GM12874 (cell line): ENCODE results near the gene PDGFB.

Experiments
- TF ChIP-seq, protein P1 (sequence below): IDR thresholded peaks from 2 replicates; pipeline ENCODE4 v1.5.1; 2011; ENCODE audit warnings: low read depth, mild to moderate bottlenecking, control low read depth, low read length, moderate library complexity; ENCODE audit not compliant: insufficient read depth

The PDGFB gene

DNA sequence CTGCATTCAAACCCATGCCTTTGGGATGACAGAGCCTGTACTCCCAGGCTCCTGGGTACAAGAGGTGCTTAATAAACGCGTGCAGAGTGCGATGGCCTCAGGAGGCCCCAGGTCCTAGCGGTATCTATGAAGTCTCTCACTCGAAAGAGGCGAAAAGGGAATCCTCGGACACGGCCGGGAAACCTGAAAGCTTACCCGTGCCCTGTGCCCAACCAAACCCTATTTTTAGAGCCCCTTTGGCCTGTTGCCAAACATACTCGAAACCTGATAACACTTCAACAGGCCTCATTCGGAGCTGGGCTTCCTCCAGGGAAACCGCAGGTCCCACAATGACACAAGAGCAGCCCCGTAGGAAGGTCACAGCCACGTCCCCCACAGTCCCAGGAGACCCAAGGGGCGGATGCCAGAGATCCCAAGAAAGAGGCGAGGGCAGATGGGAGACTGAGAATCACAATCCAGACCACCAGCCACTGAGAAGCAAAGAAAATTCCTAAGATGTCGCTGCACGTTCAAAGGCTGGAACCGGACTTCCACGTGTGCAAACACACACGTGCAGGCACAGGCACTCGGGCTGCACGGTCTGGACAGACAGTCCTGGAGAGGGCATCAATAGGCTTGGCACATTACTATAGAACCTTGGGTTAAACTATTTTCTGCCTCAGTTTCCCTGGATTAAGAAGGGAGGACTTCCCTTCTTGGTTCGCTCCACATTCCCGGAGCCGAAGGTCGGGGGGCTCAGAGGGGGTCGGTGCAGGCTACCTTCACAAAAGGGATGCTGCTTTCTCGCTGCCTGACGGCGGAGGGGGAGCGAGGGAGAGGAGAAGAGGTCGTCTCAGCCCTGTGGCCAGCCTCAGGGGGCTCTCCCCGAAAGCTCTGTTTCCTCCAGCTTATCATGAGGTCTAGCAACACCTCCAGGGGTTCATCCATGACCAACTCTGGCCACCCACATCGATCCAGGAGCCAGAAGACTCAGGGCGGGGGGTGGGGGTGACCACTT lies 8.2 kb downstream of the PDGFB start:
- TF ChIP-seq, protein P1, sequence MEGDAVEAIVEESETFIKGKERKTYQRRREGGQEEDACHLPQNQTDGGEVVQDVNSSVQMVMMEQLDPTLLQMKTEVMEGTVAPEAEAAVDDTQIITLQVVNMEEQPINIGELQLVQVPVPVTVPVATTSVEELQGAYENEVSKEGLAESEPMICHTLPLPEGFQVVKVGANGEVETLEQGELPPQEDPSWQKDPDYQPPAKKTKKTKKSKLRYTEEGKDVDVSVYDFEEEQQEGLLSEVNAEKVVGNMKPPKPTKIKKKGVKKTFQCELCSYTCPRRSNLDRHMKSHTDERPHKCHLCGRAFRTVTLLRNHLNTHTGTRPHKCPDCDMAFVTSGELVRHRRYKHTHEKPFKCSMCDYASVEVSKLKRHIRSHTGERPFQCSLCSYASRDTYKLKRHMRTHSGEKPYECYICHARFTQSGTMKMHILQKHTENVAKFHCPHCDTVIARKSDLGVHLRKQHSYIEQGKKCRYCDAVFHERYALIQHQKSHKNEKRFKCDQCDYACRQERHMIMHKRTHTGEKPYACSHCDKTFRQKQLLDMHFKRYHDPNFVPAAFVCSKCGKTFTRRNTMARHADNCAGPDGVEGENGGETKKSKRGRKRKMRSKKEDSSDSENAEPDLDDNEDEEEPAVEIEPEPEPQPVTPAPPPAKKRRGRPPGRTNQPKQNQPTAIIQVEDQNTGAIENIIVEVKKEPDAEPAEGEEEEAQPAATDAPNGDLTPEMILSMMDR = no peak

DNA sequence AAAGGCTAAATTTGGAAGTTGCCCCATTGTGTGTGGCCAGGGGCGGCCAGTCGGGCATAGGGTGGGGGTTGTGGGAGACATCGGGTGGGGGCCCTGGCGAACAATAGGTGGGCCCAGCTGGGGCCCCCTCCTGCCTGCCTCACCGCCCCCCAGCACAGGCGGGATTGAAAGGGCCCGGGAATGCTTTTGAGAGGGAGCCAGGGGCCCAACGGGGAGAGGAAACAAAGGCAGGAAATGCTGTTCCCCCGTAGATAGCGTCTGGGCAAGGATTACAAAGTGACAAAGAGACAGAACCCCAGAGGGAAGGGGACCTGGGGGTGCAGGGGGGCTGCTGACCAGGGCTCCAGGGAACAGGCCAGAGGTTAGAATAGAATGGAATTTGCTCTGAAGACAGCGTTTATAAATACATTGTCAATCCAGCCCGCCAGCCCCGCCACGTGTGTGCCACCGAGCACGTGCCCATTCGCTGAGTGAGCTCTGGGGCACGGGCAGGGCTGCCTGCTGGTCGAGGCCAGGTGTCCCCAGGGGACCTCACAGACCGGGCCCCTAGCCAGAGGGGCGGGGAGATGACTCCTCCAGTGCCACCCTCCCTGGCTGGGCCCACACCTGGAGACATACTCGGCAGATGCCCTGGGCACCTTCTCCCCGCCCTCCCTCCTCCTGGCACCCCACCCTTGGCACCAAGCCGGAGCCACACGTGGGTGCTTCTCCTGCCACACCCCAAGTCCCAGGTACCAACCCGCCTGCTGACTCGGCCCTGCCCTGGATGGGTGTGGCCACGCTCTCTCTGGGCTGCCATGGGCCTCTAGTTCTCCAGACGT lies 9.7 kb downstream of the PDGFB start:
- TF ChIP-seq, protein P1 = no peak

DNA sequence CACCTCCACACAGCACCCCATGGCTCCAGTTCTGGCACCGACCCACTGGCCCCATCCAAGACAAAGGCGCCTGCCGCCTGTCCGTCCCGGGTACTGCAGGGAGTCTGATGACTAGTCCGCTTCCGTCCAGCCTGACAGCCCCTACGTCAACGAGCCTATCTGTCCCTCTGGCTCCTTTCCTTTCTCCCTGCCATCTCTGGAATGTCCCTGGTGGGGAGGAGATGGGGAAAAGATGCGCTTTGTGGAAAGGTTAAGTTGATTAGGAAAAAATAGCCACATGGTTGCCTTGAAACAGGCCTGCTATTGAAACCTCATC lies 10.4 kb downstream of the PDGFB start:
- TF ChIP-seq, protein P1 = no peak

DNA sequence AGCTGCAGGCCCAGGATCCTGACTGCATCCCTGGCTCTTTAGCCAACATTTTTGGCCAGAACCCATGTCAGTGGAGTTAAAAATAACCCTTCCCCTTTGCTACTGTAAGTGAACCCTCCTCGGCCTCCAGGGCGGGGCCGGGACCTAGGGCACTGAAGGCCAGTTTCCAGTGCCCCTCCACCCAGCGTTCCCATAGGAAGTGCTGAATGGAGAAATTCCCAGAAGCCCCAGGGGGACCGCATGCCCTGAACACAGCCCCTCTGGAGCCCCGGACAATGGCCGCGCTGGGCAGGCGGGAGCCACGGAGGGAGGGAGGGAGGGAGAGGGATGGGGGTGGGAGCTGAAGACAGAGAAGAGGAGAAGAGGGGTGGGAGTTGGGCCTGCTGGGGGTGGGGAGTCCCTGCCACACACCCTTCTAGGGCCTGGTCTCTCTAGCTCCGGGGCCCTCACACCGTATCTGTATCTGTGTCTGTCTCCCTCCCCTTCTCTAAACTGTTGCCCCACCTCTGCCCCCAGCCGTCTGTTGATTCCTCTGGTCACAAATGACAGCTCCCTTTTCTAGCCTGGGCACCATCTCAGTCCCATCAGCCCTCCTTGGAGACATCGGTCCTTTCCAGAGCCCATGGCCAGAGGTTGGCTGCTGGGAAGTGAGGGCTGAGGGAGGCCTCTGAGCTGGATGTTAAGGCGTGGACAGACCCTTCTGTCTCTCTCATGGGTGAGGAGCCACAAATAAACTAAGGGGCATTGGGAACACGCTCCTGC lies 10.9 kb downstream of the PDGFB start:
- TF ChIP-seq, protein P1 = no peak

DNA sequence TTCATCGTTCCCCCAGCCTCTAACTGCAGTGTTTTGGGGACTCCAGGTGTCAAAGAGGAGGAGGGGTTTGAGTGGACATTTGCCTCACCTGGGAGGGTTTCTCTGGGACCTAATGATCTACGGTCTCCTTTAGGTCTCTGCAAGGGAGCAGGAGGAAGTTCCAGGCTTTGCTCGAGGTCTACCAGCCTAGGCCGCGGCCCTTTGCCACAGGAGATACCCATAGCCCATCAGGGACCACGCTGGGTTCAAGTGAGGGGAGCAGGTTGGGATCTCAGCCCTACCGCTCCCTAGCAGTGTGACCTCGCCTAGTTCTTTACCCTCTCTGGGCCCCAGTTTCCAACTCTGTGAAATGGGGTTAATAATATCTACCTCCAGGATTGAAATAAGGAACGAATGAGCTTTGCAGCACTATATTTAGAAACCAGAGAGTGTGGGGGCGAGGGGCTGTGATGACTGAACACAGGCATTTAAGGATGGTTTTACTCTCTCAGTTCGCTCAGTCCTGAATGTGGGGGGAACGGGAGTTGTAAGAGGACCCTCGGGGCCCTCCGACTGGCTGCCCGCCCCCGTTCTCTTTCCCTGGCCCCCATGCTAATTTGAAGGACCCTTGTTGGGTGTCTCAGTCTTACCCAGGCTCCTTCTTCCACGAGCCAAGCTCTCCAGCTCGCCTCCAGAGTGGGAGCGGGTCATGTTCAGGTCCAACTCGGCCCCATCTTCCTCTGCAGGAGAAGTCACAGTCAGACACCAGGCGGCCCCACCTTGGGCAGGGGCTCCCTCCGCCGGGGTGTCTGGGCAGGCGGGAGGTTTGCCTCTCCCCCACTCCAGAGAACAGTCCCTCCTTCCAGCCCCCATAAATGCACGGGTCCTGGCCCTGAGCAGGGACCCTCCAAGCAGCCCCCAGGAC lies 11.7 kb downstream of the PDGFB start:
- TF ChIP-seq, protein P1 = no peak

DNA sequence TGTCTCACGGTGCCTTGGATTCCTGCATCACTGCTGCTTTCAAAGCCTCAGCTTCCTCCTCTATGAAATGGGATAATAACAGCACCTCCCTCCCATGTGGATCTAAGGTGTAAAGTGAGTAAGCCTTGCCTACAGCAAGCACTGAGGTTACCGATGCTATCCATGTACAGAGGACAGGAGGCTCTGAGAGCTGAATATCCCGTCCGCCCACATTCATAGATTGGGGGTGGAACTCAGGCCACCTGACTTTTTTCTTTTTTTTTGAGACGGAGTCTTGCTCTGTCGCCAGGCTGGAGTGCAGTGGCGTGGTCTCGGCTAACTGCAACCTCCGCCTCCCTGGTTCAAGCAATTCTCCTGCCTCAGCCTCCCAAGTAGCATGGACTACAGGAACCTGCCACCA lies 12.5 kb downstream of the PDGFB start:
- TF ChIP-seq, protein P1 = no peak
